GM12874 (cell line): ENCODE measurements around the gene KLF8.

Experiments used
- CTCF ChIP-seq: IDR thresholded peaks from 2 replicates; pipeline ENCODE4 v1.5.1; 2011; ENCODE audit warnings: low read depth, mild to moderate bottlenecking, control low read depth, low read length, moderate library complexity; ENCODE audit not compliant: insufficient read depth

The KLF8 gene

GRCh38 chrX:56228914-56229313 lies 3.2 kb upstream of the KLF8 start:
- no peak for TF ChIP-seq CTCF

GRCh38 chrX:56231537-56232090 lies 542 bp upstream of the KLF8 start:
- TF ChIP-seq CTCF, result no peak

GRCh38 chrX:56233100-56233499 lies 944 bp downstream of the KLF8 start:
- no peak for TF ChIP-seq CTCF

DNA sequence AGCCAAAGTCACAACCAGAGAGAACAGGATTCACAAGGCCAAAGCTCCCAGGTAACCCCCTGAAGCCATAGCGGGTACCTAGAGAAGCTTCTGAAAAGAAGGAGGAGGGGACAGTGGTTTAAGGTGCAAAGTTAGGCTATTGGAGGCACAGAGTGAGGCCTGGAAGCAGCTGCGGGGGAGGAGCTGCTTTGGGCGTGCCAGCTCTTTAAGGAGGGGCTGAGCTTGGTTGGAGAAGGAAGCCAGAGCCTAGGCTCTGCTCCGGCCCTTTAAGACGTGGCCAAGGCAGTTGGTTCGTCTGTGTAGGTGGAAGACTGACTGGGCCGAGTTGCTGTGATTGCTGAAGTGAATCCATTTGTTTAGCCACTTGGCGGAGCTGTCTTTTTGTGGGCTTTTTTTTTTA lies 1.5 kb downstream of the KLF8 start:
- TF ChIP-seq CTCF, result no peak

GRCh38 chrX:56248492-56248891 lies 16.3 kb downstream of the KLF8 start:
- TF ChIP-seq CTCF, result peak; percentile 43

GRCh38 chrX:56253832-56254703 lies 21.9 kb downstream of the KLF8 start:
- no peak for TF ChIP-seq CTCF

DNA sequence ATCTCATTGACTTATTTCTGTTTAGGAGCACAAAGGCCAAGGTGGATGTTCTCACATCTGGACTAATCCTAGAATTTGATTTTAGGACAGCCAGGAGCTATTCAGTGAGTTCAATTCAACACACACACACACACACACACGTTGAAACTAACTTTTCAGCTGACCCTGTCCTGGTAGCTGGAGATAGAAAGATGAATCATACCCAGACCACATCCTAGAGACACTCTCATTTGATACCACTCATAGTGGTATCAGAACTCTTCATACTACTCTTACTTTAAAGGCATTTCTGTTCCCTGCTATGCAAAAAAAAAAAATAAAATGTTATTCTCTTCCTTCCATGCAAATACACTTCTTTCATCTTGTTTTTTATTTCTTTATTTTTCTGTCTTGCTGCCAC lies 36.7 kb downstream of the KLF8 start:
- TF ChIP-seq CTCF, result no peak
